ENCODE results near the gene SOWAHA.

SOWAHA gene

GRCh38 chr5:132825834-132826391 is 12.8 kb downstream of the SOWAHA start:
- no peak for TF ChIP-seq REST (IDR thresholded peaks at IDR 0.05; ENCODE audit: insufficient read depth in 1 of 2, low read depth in 2 of 2, low read length in 2 of 2)
- no peak for TF ChIP-seq TAF1 (IDR thresholded peaks at IDR 0.05; ENCODE audit: borderline replicate concordance, insufficient read depth, low read length)
- no peak for TF ChIP-seq SIN3A (IDR thresholded peaks at IDR 0.05; ENCODE audit: borderline replicate concordance, insufficient read depth, low read length)
- TF ChIP-seq POLR2AphosphoS5 (IDR thresholded peaks at IDR 0.05; ENCODE audit: low read depth, low read length), result no peak
- TF ChIP-seq FOXP2 (optimal IDR thresholded peaks at IDR 0.05; ENCODE audit: borderline replicate concordance, extremely low read depth, extremely low read length, insufficient read depth), result no peak

GRCh38 chr5:132826424-132827082 is 13.5 kb downstream of the SOWAHA start:
- TF ChIP-seq REST (IDR thresholded peaks at IDR 0.05; ENCODE audit: insufficient read depth in 1 of 2, low read depth in 2 of 2, low read length in 2 of 2) (no peak), TAF1 (IDR thresholded peaks at IDR 0.05; ENCODE audit: borderline replicate concordance, insufficient read depth, low read length) (no peak), SIN3A (IDR thresholded peaks at IDR 0.05; ENCODE audit: borderline replicate concordance, insufficient read depth, low read length) (no peak), POLR2AphosphoS5 (IDR thresholded peaks at IDR 0.05; ENCODE audit: low read depth, low read length) (no peak), FOXP2 (optimal IDR thresholded peaks at IDR 0.05; ENCODE audit: borderline replicate concordance, extremely low read depth, extremely low read length, insufficient read depth) (no peak)

- TF ChIP-seq POLR2AphosphoS5 (IDR thresholded peaks at IDR 0.05; ENCODE audit: low read depth, low read length) (no peak), SIN3A (IDR thresholded peaks at IDR 0.05; ENCODE audit: borderline replicate concordance, insufficient read depth, low read length) (no peak), TAF1 (IDR thresholded peaks at IDR 0.05; ENCODE audit: borderline replicate concordance, insufficient read depth, low read length) (no peak), REST (IDR thresholded peaks at IDR 0.05; ENCODE audit: insufficient read depth in 1 of 2, low read depth in 2 of 2, low read length in 2 of 2) (no peak), FOXP2 (optimal IDR thresholded peaks at IDR 0.05; ENCODE audit: borderline replicate concordance, extremely low read depth, extremely low read length, insufficient read depth) (no peak)
Observed at GRCh38 chr5:132827943-132828673, 15.0 kb downstream of the SOWAHA start.

- no peak for TF ChIP-seq SIN3A (IDR thresholded peaks at IDR 0.05; ENCODE audit: borderline replicate concordance, insufficient read depth, low read length)
- TF ChIP-seq FOXP2 (optimal IDR thresholded peaks at IDR 0.05; ENCODE audit: borderline replicate concordance, extremely low read depth, extremely low read length, insufficient read depth), result no peak
- TF ChIP-seq TAF1 (IDR thresholded peaks at IDR 0.05; ENCODE audit: borderline replicate concordance, insufficient read depth, low read length), result no peak
- TF ChIP-seq REST (IDR thresholded peaks at IDR 0.05; ENCODE audit: insufficient read depth in 1 of 2, low read depth in 2 of 2, low read length in 2 of 2), result no peak
- no peak for TF ChIP-seq POLR2AphosphoS5 (IDR thresholded peaks at IDR 0.05; ENCODE audit: low read depth, low read length)
Observed at GRCh38 chr5:132828846-132829494, 15.9 kb downstream of the SOWAHA start.
